Hindlimb muscle (tissue), 1 donor: ENCODE results near the gene IL1RAPL2. TPM values are rescaled to one million over a fixed set of nuclear protein-coding genes. Genes with fewer than 3 reads are reported as not detected.

Experiments used
- DNase-seq: peaks from one replicate; pipeline ENCODE4 v3.0.0-alpha.2; 2013
- polyA plus RNA-seq: library from polyadenylated mRNA; unstranded; fragments of 120-200 nt; gene quantifications from one replicate; pipeline ENCODE4 v1.2.1, GENCODE V29; 2013; ENCODE audit not compliant: insufficient read length

The IL1RAPL2 gene
- polyA plus RNA-seq, 1 donor: 1.8 TPM

DNA sequence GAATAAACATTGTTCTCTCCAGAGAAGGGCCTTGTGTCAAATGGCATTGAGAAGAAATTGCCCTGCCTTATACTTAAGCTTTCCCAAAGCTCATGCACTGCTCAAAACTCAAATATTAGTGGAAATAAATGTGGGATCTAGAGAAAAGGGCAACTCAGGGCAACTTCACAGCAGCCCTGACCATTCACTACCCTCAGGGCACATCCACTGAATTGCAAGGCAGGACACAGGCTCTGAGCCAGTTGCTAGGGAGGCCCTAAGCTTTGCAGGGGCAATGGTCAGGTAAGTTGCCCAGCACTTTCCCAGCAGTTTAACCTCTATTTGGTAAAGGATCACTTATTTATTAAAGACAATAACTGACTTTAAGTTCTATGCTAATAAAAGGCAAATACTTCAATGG, 909.8 kb downstream of the IL1RAPL2 start:
- DNase-seq: no peak

DNA sequence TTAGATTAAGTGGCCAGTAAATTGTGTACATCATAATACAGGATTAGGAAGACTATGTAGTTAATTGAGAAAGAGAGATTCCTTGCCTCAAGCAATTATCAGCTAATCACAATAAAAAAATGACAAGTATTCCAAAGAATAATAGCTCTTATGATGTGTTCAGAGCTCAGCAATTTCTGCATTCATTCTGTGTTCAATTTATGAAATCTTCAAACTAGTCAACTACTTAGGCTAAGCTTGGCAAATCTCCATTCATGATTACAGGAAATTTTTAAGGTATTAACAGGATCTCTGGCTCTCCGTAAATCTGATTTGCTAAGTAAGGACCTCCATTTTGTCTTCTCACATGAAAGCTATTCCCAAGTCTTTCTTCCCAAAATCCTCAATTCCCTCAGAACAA, 911.4 kb downstream of the IL1RAPL2 start:
- no peak for DNase-seq

DNA sequence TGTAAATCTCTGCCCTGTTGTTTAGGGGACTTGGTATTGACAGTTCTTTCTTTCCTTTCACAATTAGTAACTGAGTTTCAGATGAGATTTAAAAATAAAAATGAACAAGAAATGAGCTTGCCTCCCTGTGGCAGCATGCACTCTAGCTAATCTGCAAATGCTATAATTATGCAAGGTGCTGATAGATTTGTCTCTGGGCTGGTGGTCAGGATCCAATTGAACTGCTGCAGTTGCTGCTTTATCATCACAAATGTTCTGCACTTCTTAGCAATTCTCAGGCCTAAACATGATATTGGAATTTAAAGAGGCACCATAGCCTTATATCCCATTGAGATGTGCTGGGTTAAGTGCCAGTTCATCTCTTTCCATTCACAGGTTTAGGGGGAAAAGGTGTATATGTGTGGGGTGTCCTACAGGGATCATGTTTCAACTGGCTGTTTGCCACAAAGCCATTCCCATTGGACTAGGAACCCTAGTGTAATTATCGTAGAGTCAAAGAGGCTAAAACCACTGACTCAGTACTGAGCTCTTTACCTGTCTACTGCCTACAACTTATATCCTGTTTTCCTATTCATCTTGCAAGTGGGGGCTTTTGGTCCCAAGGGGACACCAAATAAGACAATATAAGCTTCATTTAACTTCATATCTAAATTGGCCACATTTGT, 914.8 kb downstream of the IL1RAPL2 start:
- DNase-seq: no peak

DNA sequence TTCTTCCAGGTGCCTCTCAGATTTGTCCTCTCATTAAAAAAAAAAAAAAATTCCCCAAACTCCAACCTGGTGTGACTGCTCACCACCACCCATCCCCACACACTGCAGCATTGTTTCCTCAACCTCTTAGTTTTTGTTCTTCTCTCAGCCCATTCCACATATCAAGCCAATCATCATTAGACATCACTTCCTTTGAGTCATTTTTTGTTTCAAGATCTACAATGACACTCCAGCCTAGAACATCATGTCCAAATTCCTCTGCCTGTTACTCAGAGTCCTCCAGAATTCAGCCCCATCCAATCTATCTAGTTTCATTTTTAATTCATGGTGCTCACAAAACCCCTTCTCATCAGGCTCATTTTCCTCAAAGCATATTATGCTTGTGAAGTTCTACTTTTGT, 917.0 kb downstream of the IL1RAPL2 start:
- DNase-seq: no peak

DNA sequence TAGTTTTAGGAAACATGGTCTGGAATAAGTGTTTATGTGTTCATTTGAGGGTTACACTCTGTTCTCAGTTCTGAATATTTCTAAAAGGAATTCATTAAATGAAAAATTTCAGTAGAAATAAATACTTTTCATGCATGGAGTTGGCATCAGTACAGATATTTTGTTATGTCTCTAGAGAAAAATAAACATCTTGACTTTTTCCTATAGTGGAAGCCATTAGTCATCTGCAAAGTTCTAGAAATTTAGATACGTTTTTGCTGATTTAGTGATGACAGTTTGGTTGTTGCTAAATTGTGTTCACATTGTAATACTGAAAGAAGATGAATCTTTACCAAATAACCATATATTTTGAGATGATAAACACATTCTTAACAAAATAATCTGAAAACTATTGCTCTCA, 922.7 kb downstream of the IL1RAPL2 start:
- DNase-seq: peak; percentile 9

DNA sequence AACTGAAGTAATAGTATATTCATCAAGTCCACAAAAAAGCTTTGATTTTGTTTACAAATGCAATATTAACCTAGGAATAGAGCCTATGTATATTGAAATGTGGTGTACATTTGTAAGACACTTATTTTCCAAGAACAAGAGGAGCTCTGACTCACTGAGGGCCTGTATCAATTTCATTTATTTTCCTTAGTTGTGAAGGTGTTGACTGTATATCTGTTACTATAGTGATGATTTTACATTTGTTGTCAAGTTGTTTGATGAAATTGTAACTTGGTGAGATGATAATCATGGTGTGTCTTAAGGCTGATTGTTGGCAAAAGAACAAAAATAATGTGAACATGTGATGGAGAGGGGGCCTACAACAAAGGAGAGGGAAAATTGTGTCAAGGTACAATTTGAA, 929.4 kb downstream of the IL1RAPL2 start:
- no peak for DNase-seq

DNA sequence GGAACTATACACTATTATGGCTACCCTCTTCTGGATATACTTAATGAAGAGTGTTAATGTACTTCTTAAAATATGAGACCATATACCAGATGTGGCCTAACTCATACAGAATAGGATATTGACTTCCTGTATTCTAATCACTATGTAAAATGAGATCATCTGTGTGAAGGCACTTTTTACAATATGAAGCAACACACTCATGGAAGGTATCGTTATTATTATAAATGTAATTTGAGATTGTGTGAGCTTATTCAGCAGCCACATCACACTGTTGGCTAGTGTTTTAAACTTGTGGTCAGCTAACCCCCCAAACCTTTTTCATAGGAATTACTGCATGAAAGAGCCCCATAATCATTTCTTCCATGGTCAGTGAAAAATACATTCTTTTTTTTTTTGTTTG, 936.3 kb downstream of the IL1RAPL2 start:
- no peak for DNase-seq

DNA sequence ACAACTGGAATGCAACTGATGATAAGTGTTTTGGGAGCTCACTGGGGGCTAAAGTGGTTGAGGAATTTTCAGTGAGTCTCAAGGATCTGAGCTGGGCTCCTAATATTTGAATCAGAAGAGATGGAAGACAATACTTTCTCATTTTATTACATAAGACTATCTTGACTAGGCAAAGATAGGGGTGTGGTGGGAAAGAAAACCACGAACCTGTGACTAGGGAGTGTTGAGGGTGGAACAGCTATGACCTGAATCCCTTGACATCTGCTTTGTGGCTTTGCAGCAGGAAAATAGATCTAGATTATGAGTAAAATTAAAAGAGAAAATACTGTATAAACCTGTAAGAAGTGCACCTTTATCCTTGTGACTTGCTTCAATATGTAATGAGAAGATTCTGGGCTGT, 949.6 kb downstream of the IL1RAPL2 start:
- DNase-seq: no peak

DNA sequence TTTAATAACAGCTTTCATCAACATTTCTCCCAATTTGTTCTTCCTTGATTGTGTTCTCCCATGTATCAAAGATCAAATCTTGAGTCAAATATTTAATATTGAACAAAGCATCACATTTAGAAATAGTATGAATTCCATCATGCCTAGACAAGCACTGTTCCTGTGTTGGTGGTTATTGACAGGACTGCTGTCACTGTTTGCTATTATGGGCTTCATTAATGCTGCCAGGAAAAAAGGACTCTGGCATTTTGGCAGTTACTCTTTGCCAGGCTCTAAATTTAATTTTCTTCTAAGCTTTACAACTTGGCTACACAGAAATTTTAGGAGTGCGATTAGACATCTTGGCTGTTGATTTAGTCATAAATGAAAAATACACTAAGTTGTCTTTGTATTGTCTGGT, 960.4 kb downstream of the IL1RAPL2 start:
- DNase-seq: no peak

DNA sequence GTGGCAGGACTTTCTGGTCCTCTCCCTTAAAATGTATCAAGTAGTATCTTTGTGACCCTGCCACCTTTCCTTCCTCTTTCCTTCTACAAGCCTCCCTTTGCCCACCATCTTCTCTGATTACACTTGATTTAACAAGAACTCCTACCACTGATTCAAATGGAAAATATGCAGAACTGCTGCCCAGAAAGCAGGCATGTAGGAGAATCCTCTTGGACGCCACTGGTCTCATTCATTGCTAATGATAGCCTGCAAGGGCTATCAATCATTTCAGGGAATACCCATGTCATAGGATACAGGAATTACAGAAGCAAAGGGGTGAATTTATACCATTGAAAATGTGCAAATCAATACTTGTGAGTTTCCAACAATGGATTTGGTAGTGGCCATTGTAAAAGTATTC, 961.8 kb downstream of the IL1RAPL2 start:
- no peak for DNase-seq

DNA sequence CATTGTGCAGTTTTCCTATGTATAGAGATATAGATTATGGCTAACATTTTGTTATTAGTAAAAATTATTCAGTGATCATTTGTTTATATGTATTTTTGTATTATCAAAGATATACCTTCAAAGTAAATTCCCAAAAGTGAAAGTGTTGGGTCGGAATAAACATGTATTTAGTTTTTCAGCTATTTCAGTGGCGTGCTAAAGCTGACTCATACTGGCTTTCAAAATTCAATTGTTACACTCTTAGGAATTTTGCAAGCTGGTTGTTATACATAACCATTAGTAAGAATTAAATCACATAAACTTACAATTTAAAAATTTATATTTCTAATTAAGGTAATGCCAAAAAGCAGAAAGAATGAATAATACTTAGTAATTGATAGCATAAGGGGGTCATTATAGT, 968.0 kb downstream of the IL1RAPL2 start:
- no peak for DNase-seq

DNA sequence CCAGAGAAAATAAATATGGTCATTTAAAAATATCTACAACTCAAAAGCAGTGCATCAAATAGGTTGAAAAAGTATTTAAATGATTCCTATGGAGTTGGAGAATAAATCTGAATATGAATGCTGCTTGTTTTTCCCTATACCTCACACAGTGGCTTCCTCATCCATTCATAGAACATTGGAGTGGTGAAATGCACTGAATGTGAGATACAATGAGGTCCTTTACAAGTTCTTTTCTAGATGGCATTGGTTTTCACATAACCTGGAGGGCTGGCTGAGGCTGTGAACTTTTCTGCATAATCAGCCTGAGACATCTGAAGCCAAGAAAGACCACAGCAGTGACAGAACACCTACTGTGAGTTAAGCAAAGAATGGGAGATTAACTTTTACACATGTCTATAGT, 977.3 kb downstream of the IL1RAPL2 start:
- no peak for DNase-seq

DNA sequence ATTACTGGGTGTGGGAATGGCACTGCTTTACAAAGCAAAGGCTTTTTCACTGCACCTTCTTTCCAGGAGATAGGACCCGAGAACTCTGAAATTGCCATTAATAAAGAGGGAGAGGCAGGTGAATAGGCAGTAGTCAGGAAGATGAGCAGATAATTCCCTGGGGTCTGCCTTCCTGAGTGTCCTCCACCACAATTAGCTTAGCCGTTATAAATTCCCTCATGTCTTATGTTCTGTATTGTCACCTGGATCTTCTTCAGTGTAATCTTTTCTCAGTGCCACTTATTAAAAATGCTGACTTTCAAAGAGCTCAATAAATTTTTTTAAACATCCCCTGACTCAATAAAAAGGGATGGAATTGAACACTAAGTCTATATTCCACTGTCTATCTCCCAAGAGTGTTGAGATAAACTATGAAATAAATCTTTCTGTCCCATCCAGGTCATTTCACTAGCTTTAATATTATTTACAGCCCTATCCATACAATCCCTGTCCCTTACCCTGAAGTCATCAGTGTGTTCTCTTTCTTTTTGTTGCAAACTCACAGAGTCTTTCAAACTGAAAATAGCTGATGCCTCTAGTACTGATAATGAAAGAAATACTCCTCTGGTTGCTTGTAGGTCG, 984.2 kb downstream of the IL1RAPL2 start:
- DNase-seq: no peak

DNA sequence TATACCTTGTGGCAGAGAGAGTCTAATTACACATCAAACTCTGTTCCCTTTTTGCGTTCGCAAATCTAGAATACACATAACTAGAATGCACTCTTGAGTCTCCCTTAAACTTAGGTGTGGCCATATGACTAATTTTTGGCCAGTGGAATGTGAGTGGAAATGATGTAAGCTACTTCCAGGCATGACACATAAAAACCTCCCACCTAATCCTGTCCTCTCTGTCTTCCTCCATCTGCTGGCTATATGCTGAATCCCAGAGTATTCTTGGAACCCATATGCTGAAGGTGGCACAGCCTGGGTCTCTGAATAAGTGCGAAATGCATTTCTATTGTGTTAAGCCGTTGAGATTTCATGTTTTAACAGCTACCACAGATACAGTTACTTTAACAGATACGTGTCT, 986.4 kb downstream of the IL1RAPL2 start:
- no peak for DNase-seq

DNA sequence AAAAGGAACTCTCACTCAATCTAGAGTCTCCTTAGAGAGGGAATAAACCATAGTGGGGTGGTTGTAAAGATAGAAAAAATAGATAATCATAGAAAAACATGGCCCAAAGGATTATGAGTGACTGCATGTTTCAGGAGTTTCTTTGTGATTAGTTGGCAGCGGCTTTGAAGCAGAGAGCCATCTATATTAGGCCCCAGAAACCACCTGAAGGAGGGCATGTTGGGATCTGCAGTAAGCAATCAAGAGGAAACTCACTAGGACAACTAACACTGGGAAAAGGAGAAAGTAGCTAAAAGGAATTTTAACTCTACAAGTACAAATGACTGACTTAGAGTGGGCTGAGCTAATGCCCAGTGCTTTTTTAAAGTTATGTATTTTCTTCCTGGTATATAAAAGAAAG, 987.1 kb downstream of the IL1RAPL2 start:
- DNase-seq: no peak

DNA sequence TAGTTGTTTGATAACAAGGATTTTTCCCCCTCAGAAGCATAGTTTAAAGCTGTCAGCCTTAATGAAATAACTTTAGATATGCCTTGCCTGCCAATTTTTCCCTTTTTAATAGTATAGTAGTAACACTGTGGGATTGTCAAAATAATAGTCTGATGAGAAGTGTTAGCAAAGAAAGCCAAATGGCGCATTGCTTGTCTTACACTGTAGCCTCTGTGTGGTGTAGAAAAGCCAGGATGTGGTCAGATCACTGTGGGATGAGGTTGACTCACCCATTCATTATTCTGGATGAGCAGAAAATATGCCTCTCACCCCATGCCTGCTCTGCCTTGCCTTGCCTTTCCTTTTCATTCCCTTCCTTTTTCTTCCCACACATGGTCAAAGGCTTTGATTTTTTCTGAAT, 998.5 kb downstream of the IL1RAPL2 start:
- no peak for DNase-seq

DNA sequence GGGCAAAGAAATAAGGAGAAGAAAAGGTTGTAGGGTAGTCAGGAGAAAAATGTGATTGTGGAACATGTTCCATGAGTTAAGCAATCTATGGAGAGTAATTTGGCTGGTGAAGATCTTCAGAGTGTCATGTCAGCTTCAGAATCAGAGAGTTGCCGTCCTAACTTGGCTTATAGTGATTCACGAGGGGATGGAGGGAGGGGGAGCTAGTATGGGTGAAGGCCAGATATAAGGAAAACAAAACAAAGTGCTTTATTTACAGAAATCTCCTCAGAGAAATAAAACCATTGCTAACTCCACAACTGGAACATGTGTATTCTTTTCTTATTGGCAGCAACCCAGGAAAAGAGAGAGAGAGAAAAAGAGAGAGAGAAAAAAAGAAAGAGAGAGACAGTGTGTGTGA, 999.9 kb downstream of the IL1RAPL2 start:
- DNase-seq: peak; percentile 29

DNA sequence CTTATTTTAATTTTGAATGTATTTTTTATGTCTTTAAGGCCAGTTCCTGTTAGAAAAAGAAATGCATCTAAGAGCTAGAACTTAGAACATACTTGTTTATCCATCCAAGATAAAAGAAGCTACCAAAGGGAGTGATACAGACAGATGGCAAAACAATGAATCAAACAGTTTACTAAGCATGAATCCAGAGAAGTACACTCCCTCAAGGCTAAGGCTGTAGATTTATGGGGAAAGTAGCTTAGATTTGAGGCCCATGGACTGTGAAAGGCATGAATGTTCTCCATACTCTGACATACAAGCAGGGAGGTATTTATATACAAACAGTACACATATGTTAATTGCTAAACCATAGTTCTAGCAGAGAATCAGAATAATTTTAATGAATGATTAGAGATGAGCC, 1001.1 kb downstream of the IL1RAPL2 start:
- no peak for DNase-seq

DNA sequence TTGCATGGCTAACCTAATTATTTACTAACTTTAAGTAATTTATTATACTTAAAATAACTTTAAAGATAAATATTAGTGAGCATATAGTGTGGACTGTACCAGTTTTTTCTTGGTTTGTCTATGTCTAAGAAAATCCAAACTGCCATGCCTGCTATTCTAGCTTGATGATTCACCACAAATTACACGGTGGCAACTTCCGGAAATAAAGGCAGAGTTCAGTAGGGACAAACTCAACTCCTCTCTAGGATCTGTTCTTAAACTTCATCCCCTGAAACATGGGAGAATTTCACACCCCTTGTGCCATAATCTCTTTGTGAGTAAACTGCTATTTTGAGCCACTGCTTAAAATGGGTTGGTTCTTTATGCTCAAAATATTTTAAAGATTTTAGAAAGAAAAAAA, 1042.7 kb downstream of the IL1RAPL2 start:
- DNase-seq: no peak

DNA sequence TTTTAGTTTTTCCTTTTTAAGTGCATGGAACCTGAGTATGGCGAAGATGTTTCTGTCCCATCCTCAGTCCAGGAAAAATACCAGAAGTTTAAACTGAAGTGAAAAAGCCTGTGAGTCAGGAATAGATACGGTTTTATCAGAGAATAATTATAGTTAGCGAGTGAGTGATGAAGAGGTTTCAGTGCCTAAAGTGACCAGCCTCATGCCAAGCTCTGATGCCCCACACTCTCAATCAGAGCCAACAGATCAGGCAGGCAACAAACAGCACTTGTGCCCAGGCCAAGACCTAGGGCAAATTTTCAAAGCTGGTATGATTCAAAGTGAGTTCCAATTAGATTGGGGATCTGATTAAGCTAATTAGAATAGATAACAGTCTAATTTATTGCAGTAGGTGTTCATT, 1043.5 kb downstream of the IL1RAPL2 start:
- no peak for DNase-seq

DNA sequence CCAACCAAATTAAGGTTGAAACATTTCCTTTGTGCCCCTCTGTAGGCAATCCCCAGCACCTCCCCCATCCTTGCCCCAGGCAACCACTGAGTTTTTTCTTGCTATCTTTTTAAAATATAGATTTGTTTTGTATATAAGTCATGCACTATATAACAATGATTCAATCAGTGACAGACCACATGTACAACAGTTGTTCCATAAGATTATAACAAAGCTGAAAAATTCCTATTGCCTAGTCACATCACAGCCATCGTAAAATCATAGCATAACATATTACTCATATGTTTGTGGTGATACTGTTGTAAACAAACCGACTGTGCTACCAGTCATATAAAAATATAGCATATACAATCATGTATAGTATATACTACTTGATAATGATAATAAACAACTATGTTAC, 1044.4 kb downstream of the IL1RAPL2 start:
- no peak for DNase-seq

DNA sequence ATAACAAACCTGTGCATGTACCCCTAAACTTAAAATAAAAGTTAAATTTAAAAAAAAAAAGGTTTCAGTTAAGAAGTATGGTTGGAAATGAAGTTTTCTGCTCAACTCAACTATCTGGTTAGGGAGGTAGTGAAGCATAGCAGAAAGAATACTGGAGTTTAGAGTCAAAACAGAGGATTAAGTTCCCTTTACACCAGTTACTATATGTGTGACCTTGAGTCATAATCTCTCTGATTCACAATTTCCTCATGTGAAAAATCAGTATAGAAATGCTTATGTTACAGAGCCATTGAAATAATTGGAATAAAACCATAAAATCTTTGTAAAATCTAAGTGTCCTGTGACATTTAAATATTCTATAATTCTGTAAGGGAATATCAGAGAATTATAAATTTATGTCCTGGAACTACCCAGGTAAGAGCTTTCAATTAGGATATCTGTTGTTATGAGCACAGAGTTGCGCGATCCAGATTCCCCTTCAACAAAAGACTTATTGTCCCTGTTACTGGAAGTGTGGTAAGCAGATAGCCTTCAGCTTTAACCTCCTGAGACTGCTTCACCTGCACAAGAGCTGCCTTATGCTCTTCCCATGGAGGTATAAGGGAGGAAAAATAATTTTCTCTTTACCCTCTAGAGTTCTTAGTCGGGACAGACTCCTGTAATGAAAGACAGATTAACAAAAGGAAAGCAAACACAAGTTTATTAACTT, 1052.5 kb downstream of the IL1RAPL2 start:
- no peak for DNase-seq

DNA sequence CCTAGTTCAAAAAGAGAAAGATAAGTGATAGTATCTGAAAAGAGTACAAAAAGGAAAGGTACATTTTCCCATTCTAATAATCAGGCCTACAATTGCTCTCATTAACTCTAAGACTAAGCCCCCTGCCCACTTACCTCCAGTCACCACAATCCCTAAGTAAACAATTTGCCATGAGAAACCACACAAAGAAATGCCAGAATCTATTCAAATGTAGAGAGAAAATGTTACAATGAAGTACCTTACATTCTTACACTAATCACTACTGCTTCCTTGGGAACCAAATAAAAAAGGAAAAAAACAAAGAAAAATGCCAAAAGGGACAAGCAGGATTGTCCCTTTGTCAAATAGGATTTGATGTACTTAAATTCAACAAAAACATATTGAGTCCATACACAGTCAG, 1068.2 kb downstream of the IL1RAPL2 start:
- no peak for DNase-seq

DNA sequence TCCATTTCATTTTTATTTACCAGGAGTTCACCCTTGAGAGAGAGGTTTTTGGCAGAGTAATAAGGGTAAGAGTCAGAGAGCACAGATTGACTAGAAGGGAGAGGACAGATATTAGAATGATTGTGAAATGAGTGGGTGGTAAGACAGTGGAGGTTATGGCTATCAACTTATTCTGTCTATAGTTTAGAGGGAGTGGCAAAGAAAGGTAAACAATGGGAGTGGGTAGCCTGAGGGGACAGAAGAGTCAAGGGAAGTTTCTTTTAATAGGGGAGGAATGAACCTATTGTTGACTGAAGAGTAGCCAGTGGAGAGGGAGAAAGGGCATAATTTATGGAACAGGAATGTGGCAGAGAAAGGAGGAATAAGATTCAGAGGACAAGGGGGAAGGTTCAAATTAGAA, 1069.8 kb downstream of the IL1RAPL2 start:
- no peak for DNase-seq
